HG03097 (cell line): ENCODE results near the gene B3GAT1.

Experiments
- ATAC-seq: cut with Tn5 transposase; IDR thresholded peaks from one replicate; pipeline ENCODE4 v1.9.1; 2021; ENCODE audit not compliant: unreplicated experiment, low FRiP score

The B3GAT1 gene

DNA sequence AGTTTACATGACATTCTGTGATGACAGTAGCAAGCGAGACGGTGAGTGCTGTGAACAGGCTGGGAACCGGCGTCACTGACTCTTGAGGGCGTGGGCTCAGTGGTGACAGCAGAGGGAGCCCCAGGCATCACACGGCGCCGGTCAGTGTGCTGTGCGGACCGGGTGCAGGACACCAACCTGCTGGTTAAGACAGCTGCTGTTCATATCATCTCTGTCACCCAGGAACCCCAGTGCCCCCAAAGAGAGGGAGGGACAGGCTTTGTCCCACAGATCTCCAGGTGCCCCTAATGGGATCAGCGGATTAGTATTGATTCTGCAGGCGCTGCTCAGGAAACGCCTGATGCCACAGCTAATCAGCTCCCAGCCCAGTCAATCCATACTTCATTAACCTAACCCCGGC, 18.4 kb downstream of the B3GAT1 start:
- ATAC-seq, result no peak

DNA sequence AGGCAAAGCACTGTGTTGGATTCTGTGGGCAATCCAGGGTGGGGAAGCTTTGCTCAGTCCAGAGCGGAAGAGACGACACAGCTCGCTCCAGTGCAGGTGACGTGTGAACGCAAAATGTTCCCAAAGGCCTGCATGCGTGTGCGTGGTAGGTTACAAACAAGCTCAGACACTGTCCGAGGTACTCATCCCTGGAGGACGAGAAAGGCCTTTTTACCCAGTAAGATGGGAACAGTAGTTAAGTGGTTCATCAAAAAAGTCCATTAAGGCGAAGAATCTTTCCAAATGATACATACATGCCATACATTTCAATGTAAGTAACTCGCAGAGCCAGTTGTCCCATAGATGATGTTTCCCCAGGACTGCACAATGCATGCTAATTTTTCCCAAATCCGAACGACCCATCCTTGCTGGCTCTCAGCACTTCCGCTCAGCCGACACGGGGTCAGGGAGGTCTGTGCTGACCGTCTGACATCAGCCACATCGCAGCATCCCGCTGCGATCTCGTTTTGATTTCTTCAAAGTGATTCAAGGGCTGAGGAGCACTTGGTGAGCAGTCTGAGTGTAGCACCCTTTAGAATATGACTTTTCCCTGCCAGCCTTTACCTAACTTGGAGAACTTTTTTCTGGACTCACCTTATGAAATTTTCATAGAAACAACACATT, 19.0 kb downstream of the B3GAT1 start:
- ATAC-seq, result no peak

DNA sequence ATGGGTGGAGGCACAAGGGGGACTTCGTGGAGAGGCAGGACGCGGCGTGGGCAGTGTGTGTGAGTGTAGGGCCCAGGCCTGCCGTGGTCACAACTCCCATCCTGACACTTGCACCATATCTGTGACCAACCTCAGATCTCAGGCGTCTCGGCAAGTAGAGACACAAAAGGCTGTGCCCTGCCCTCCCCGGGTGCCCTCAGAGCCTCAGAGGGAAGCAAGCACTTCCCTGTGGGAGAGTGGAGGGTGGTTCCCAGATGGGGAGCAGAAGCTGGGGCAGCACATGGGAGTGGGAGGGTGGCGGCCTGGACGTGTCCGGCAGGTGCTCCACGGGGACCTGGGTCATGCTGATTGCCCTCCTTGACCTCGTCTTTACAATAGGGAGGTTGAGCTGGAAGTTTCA, 20.4 kb downstream of the B3GAT1 start:
- no peak for ATAC-seq

DNA sequence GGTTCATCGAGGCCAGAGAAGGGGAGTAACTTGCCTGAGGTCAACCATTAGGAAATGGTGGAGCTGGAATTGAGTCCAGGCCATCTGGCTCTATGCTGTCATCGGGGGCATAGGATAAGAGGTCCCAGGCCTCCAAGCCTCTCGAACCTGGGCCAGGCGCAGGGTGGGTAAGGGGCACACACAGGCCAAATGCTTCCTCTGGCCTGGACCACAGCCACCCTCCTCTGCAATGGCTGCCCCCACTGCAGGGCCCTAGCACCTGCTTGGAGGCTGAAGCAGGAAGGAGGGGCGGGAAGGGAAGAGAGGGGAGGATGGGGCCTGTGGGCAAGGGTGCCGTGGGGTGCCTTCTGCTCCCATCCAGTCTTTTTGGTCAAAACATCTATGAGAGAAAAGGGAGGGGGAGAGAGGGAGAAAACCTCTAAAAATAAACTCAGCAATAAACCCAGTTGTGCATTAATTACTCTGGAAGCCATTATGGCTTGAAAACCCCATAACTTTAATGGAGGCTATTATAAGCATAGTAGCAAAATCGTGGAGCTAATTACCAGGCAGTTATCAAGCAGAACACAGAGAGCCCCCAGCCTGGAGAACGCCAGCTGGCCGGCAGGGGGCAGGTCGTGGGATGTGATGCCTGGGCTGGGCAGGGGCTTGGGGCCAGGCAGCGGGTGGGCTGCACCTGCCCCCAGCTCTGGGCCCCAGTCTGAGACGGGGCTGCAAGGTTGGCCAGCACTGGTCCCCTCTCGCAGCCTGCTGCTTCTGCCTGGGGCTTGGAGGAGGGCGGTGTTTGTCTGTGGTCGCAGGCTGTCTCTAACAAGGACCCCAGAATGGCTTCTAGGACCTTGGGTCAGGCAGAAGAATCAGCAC, 21.1 kb downstream of the B3GAT1 start:
- ATAC-seq, result no peak

DNA sequence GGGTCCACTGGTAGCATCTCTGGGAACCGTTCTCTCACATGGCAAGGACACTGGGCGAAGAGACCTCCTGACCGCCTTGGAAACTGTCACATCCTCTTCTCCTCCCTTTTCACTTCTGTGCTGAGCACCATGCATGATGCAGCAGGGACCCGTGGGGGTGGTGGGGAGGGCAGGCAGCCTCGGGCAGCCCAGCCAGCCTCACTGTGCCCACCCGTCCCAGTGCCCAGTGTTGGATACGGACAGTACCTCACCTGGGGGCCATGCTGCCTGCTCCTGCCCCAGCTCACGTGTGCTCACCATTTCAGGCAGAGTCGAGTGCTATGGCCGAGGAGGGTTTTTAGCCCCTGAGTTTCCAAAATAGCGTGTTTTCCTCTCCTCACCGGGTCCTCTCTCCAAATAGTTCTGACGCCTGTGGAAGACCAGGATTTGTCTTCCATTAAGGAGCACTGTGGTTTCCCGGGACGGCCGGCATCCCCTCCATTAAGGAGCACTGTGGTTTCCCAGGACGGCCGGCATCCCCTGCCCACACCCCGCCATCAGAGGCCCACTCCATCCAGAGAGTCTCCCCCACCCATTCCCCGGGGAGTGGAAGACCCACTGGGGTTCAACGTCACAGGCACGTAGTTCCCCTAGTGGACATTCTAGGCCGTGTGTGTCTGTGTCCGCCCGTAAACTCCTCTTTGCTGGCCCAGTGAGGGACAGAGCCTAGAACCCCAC, 22.4 kb downstream of the B3GAT1 start:
- ATAC-seq, result no peak

DNA sequence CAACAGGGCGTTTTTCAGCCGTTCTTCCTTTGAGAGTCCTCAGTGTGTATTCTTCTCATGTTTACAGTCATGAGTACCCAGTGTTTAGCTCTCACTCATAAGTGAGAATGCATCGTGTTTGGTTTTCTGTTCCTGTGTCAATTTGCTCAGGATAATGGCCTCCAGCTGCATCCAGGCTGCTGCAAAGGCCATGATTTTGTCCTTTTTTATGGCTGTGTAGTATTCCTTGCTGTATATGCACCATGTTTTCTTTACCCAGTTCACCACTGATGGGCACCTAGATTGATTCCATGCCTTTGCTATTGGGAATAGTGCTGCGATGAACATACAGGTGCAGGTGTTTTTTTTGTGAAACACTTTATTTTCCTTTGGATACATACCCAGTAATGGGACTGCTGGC, 23.5 kb downstream of the B3GAT1 start:
- no peak for ATAC-seq

DNA sequence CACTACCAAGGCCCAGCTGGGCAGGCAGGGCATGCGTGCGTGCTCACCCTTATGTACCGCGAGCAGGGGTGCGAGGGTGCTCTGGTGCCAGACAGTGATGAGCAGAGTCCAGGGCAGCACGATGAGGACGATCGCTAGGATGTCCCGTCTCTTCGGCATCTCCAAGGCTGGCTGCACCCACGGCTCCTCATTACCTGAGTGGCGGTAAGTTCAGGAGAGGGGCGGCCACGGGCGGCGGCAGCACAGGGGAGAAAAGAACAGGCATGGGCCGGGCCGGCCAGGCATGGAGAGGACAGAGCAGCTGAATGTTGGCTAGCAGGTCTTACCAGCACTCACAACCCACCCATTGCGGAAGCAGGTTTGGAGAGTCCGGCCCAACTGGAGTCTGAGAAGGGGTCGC, 24.5 kb downstream of the B3GAT1 start:
- no peak for ATAC-seq

DNA sequence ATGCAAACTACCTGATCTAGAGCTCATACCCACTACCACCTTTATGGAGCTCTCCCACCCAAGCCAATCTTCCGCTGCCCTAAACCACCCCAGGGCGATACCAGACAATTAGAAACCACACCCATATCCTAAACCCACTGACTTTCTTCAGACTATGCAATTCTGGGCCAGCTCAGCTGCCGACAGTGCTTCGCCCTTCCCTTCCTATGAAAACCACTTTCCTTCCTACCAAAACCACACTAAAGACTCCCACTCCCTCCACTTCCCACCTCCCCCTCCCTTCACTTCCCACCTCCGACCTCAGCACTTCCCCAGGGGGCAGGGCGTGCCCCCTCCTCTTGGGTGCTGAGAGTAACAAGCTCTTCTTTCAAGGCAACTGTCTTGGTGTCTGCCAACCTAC, 25.1 kb downstream of the B3GAT1 start:
- no peak for ATAC-seq

DNA sequence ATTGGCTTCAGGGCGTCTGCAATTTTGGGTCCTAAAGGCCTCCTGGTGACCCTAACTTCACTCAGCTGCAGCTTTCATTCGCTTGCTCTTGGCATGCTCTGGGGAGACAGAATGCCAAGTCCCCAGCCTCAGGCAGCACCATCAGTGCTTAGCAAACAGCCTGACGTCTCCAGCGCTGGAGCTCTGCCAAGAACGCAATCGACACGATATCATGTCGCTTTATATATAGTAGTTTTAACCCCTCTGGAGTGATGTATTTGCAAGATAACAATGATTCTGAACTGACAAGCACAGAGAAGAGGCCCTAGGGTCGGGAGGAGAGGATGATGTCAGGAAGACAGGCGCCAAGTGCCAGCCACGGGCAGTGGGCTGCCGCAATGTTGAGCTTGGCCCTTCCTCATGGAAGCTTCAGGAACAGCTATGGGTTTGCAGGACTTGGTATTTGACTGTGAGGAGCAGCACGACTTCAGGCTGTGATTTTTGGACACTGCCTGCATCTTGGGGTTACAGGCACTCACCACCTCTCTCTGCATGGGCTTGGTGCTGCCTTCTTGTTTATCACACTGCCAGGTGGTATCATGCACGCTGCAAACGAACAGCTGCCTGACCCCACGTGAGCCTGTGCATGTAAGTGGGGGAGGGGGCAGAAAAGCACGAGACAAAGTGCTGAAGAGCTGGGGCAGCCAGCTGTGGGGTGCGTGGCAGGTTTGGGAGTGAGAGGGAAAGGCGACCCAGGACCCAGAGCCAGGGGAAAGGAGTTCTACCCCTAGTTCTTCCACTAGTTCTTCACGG, 26.1 kb downstream of the B3GAT1 start:
- no peak for ATAC-seq

DNA sequence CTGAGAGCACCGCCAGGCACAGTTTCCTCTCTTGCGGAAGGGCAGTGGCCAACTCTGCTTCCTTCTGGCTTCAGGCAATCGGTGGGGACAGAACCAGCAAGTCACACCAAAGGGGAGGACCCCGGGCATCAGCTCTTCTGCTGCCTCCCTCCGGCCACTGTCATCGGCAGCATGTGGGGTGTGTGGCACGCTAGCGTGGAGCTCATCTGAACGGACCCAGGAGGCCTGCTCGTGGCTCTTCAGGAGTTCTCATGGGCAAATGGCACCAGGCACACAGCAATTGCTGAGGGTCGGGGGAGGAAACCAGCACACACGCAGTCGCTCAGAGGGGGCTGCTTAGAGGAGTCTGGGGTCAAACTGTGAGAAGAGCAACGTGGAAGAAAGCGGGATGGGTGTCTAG, 26.9 kb downstream of the B3GAT1 start:
- no peak for ATAC-seq

DNA sequence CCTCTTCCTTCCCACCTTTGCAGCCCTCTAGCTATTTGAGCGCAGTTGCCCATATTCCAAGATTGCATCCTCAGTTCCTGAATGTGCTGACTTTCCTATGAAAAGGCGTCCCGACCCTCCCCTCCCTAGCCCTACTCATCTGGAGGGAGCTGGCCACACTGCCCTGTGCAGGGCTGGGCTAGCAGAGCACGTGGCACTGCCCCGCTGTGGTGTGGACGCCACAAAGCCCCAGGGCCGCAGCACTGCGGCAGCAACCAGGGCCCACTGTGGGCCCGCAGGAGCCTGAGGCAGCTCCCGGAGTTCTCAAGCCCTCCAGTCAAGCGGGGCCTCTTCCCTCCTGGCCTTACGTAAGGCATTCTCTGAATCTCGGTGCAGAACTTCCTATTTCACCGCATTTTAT, 27.6 kb downstream of the B3GAT1 start:
- no peak for ATAC-seq

DNA sequence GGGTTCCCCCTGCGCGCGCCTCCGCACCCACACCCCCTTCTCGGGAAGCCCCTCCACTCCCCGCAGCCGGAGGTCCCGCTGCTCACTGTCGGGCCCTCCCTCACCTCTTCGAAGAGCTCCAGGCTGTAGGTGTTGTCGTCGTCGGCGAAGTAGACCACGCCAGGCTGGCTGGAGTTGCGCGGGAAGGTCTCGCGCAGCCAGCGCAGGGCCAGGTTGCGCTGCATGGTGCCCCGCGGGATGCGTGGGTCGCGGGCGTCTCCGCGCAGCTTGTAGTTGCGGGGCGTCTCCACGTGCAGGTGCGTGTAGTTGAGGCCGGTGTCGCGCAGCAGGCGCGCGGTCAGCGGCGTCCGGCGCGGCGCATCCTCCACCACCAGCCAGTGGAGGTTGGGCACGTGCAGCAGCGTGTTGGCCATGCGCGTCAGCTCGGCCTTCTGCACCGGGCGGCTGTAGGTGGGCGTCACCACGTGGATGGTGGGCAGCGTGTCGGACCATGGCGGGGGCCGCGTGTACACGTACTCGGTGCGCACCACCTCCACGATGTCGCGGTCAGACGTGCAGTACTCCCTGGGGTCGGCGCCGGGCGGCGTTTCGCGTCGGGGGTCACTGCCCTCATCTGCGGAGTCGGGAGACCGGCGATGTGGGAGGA, 28.3 kb downstream of the B3GAT1 start:
- ATAC-seq, result no peak

DNA sequence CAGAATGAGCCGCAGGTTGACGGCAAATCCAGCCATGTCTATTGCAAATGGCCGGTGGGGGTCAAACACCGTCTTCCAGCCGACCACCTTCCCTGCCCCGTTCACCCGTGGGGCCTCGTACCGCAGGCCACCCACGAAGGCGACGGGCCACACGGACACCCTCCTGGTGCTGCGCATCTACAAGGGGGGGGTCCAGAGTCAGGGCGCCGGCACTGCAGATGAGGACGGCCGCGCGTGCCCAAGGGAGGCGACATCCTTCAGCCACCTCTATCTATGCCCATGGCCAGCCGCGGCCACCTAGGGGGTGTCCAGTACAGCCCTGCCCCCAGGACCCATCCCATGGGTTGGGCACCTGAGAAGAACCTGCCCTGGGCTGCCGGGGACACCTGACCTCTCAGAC, 29.2 kb downstream of the B3GAT1 start:
- no peak for ATAC-seq

DNA sequence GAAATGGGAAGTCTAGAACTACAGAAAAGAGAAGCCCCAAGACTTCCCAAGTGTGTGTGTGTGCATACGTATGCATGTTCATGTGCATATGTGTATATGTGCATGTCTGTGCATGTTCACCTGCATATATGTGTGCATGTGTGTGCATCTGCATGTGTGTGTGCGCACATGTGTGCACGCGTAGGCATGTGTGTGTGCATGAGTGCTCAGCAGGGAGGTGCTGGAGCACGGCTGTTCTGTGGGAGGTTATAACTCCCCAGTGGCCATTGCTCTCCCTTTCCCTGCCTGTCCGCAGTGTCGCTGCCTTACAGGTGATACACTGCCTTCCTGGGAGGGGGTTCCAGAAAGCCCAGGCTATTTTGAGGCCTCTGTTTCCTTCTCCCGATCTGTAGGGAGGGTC, 29.8 kb downstream of the B3GAT1 start:
- no peak for ATAC-seq

DNA sequence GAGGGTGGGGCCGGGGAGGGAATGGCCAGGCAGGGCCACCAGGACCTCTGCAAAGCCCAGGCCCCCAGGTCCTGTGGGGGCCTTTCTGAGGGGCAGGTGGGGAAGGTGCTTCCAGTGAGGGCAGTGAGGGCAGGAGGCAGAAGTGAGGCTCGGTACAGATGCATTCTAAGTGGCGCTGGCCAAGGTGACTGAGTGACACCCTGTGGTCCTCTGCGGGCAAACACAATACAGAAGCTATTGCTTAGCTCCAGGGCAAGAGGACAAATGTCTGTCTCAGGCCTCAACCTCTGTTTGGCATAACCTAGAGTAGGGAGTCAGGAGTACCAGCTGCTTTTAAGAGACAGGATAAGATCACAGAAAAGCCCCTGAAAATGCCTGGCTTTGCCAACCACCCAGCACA, 31.3 kb downstream of the B3GAT1 start:
- ATAC-seq, result no peak

DNA sequence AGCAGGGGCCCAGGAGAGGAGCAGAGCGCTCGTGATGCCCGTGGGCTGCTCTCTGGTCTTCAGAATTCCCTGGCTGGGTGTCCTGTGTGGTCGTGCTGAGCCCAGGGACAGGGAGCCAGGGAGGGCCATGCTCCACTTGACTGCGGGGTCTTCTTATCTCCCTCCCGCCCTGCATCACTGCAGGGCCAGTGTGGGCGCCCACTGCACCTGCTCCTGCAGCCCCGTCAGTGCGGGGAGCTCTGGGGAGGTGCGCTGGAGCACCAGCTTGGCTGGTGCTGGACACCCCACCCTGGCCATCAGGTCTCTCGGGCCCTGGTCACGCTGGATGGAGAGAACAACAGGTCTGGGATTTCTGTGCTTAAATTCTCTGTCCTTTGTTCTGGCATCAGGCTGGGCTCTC, 31.8 kb downstream of the B3GAT1 start:
- ATAC-seq, result no peak

DNA sequence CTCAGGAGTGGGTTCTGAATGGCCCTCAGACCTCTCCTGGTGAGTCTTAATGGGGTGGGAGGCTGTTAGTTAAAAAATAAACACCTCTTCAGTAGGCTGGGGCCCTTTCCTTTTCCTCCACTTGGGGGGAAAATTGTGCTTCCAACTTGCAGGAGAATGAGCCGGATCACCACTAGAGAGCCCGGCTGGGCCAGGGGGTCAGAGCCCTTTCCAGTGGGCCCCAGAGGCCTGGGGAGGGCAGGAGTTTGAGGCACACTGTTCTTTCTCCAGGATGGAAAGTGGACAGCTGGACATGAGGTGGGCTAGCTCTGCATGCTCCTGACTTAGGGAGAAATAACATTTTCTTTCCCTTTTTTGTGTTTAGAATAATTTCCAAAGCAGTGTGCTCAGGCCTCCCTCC, 32.8 kb downstream of the B3GAT1 start:
- no peak for ATAC-seq

DNA sequence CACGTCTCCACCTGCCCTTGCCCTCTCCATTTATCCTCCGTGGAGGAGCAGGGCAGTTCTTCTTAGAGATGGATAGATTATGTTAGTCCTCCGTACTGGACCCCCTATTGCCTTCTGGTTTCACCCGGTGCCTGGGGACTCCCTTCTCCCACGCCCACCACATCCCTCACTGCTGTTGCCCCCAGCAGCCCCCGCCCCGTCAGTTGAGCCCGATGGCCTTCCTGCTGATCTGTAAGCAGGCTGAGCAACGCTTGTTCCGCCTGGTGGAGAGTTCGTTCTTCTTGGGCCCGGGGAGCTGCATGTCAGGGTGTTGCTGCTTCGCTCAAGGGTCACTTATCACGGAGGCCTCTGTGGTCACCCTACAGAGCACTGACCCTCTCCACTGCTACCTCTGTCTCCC, 34.2 kb downstream of the B3GAT1 start:
- no peak for ATAC-seq

DNA sequence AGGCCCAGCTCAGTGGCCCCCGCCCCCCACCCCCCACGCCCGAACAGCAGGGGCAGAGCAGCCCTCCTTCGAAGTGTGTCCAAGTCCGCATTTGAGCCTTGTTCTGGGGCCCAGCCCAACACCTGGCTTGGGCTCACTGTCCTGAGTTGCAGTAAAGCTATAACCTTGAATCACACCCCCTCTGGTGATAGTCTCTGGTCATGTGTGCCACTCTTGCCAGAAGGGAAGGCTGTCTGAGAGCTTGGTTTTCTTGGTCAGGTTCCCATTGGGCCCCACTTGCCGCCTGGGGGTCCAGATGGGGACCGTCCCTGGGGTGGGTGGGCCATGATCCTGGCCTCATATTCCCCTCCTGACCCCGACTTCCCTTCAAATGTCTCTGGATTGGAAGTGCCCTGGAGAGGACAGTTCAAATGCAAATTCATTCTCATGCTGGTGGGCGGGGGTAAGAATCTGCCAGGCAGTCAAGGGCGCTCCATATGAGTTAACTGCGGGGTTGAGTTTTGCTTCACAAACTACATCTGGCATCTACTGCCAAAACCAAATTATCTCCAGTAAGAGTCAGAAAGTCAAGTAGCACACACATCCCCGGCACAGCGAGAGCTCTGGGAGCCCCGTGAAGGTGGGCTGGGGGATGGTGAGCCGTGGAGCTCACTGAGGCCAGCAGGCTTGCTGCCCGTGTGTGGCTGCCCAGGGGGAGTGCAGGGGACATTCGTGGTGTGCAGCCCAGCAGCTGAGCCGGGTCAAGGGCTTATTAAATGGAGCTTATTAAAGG, 35.7 kb downstream of the B3GAT1 start:
- ATAC-seq, result no peak
